ENCODE data around the gene EPM2AIP1. TPM values are rescaled to one million over a fixed set of nuclear protein-coding genes. Genes with fewer than 3 reads are reported as not detected.

The EPM2AIP1 gene
- total RNA-seq, 1 donor from 2014 or later: 51.4 TPM

DNA sequence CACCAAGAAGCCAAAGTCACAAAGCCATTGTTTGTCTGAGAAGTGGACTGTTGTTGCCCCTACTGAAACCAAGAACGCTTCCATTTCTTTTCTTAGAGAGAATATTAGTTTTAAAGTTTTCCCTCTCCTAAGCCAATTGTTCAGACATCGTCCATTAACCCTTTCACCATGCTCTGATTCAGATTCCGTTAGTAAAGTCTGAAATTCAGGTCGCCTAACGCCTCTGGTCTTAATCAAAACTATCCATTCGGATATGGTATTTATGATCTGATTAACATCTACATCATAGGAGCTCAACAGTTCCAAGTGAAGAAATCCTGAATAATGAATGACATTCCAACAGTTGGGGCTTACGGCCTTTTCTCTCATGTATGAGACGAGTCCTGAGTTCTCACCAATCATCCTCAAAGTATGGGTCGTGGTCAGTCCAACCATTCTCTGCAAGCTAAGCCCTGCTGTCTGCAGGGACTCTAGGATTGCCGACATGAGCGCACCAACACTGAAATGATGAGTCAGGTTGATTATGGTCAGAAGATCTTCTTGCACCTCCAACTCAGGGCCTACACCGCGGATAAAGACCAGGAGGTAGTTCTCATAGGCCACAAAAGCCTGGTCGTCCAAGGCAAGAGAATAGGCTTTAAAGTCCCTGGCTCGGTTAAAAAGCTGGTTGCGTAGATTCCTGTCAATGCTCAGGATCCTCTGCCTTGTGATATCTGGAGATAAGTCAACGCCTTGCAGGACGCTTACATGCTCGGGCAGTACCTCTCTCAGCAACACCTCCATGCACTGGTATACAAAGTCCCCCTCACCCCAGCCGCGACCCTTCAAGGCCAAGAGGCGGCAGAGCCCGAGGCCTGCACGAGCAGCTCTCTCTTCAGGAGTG is 767 bp downstream of the EPM2AIP1 start:
- peak overlapping the region; percentile 66 for H3K4me3 ChIP-seq
- H2AFZ ChIP-seq (replicated peaks): no peak overlapping the region
- H3K4me2 ChIP-seq: peak overlapping the region; percentile 87
- no peak for TF ChIP-seq EZH2phosphoT487 (IDR thresholded peaks at IDR 0.05)
- TF ChIP-seq, protein P1, sequence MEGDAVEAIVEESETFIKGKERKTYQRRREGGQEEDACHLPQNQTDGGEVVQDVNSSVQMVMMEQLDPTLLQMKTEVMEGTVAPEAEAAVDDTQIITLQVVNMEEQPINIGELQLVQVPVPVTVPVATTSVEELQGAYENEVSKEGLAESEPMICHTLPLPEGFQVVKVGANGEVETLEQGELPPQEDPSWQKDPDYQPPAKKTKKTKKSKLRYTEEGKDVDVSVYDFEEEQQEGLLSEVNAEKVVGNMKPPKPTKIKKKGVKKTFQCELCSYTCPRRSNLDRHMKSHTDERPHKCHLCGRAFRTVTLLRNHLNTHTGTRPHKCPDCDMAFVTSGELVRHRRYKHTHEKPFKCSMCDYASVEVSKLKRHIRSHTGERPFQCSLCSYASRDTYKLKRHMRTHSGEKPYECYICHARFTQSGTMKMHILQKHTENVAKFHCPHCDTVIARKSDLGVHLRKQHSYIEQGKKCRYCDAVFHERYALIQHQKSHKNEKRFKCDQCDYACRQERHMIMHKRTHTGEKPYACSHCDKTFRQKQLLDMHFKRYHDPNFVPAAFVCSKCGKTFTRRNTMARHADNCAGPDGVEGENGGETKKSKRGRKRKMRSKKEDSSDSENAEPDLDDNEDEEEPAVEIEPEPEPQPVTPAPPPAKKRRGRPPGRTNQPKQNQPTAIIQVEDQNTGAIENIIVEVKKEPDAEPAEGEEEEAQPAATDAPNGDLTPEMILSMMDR (IDR thresholded peaks at IDR 0.05): no peak
- TF ChIP-seq EZH2 (IDR thresholded peaks at IDR 0.05): no peak
- H3K79me2 ChIP-seq (ENCODE audit: low read depth): peaks cover 77% of the 10 kb centered on the region
- Mint-ChIP-seq H3K27me3 (ENCODE audit: insufficient read depth, low read depth) (peaks cover 2% of the 10 kb centered on the region), H3K36me3 (peaks cover 10% of the 10 kb centered on the region), H3K9me3 (no peaks in the 10 kb centered on the region), H3K4me1 (peaks cover 36% of the 10 kb centered on the region), H3K27ac (peak overlapping the region; percentile 54), H3K4me3 (no peak overlapping the region)
- peaks cover 41% of the 10 kb centered on the region for H4K20me1 ChIP-seq (ENCODE audit: low read depth)
- peaks cover 13% of the 10 kb centered on the region for H3F3A ChIP-seq (ENCODE audit: low read depth)
- DNase-seq (ENCODE audit: low spot score): peak; percentile 38
- peak overlapping the region; percentile 79 for H3K9ac ChIP-seq
- H3K27ac ChIP-seq: peak overlapping the region; percentile 94
- no peaks in the 10 kb centered on the region for H3K27me3 ChIP-seq
- H3K4me1 ChIP-seq: peaks cover 35% of the 10 kb centered on the region
- no peaks in the 10 kb centered on the region for H3K9me3 ChIP-seq (ENCODE audit: low read depth)
- H3K36me3 ChIP-seq: peaks cover 8% of the 10 kb centered on the region

GRCh38 chr3:36991147-36991546 is 1.8 kb downstream of the EPM2AIP1 start:
- Histone ChIP-seq H3K4me1 (peaks cover 35% of the 10 kb centered on the region), H3K27me3 (no peaks in the 10 kb centered on the region), H4K20me1 (ENCODE audit: low read depth) (peaks cover 41% of the 10 kb centered on the region), H3K9me3 (ENCODE audit: low read depth) (no peaks in the 10 kb centered on the region), H3F3A (ENCODE audit: low read depth) (peaks cover 13% of the 10 kb centered on the region), H2AFZ (replicated peaks) (no peak overlapping the region), H3K4me3 (peak overlapping the region; percentile 66), H3K36me3 (peaks cover 2% of the 10 kb centered on the region), H3K9ac (peak overlapping the region; percentile 79), H3K4me2 (peak overlapping the region; percentile 87), H3K79me2 (ENCODE audit: low read depth) (peaks cover 75% of the 10 kb centered on the region), H3K27ac (no peak overlapping the region)
- TF ChIP-seq EZH2 (IDR thresholded peaks at IDR 0.05): no peak
- no peak for TF ChIP-seq EZH2phosphoT487 (IDR thresholded peaks at IDR 0.05)
- TF ChIP-seq, protein P1 (IDR thresholded peaks at IDR 0.05): no peak
- Mint-ChIP-seq H3K4me3 (no peak overlapping the region), H3K36me3 (peaks cover 6% of the 10 kb centered on the region), H3K9me3 (no peaks in the 10 kb centered on the region), H3K4me1 (peaks cover 36% of the 10 kb centered on the region), H3K27me3 (ENCODE audit: insufficient read depth, low read depth) (peaks cover 2% of the 10 kb centered on the region), H3K27ac (no peak overlapping the region)
- DNase-seq (ENCODE audit: low spot score): no peak

GRCh38 chr3:36989568-36989967 is 3.4 kb downstream of the EPM2AIP1 start:
- Histone ChIP-seq H3K36me3 (peaks cover 9% of the 10 kb centered on the region), H3K4me3 (peak overlapping the region; percentile 66), H3K27me3 (no peaks in the 10 kb centered on the region), H3F3A (ENCODE audit: low read depth) (peaks cover 13% of the 10 kb centered on the region), H3K4me1 (peaks cover 35% of the 10 kb centered on the region), H4K20me1 (ENCODE audit: low read depth) (peaks cover 41% of the 10 kb centered on the region), H3K9me3 (ENCODE audit: low read depth) (no peaks in the 10 kb centered on the region), H3K27ac (no peak overlapping the region), H2AFZ (replicated peaks) (no peak overlapping the region), H3K4me2 (peak overlapping the region; percentile 87), H3K9ac (peak overlapping the region; percentile 4), H3K79me2 (ENCODE audit: low read depth) (peaks cover 62% of the 10 kb centered on the region)
- Mint-ChIP-seq H3K9me3 (no peaks in the 10 kb centered on the region), H3K4me3 (peak overlapping the region; percentile 20), H3K27me3 (ENCODE audit: insufficient read depth, low read depth) (peaks cover 2% of the 10 kb centered on the region), H3K36me3 (peaks cover 18% of the 10 kb centered on the region), H3K4me1 (peaks cover 36% of the 10 kb centered on the region), H3K27ac (no peak overlapping the region)
- no peak for TF ChIP-seq EZH2 (IDR thresholded peaks at IDR 0.05)
- TF ChIP-seq, protein P1 (IDR thresholded peaks at IDR 0.05): no peak
- TF ChIP-seq EZH2phosphoT487 (IDR thresholded peaks at IDR 0.05): no peak
- DNase-seq (ENCODE audit: low spot score): no peak
